GM12891 (cell line): ENCODE measurements around the gene MORF4L1.

Experiments used
- PAX5 ChIP-seq: IDR thresholded peaks from 2 replicates; pipeline ENCODE4 v1.6.1; 2011; ENCODE audit warnings: low read length, moderate library complexity, mild to moderate bottlenecking; ENCODE audit not compliant: insufficient read depth, severe bottlenecking
- POLR2A ChIP-seq: IDR thresholded peaks from 2 replicates; pipeline ENCODE4 v1.6.1; 2011; ENCODE audit warnings: low read depth, low read length, control low read depth
- SPI1 ChIP-seq: IDR thresholded peaks from 2 replicates; pipeline ENCODE4 v1.6.1; 2011; ENCODE audit warnings: low read depth, low read length, control low read depth

DNA sequence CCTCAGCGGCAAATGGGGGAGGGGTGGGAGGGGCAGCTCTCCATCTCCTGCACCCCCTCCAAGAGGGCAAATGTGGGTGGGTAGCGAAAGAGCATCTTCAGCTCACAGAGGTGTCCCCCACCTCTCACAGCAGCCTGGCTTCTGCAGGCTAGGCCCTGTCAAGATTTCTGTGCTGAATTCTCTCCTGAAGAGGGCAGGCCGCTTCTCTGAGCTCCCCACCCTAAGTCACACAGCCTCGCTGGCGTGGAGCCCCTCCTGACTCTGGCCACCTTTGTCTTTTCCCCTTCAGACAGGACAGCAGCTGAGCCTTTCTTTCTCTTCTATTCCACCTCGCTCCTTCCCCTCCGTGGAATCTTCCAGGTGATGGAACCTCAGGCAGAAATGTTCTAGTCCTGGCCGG lies 35.1 kb upstream of the MORF4L1 start:
- TF ChIP-seq PAX5 = no peak
- no peak for TF ChIP-seq POLR2A
- no peak for TF ChIP-seq SPI1
